ENCODE measurements around the gene PSAPL1. TPM values are rescaled to one million over a fixed set of nuclear protein-coding genes. Genes with fewer than 3 reads are reported as not detected.

The PSAPL1 gene
- polyA plus RNA-seq, 1 of the 3 experiments (the other 2 are of a cell fraction) = 0.03 TPM

DNA sequence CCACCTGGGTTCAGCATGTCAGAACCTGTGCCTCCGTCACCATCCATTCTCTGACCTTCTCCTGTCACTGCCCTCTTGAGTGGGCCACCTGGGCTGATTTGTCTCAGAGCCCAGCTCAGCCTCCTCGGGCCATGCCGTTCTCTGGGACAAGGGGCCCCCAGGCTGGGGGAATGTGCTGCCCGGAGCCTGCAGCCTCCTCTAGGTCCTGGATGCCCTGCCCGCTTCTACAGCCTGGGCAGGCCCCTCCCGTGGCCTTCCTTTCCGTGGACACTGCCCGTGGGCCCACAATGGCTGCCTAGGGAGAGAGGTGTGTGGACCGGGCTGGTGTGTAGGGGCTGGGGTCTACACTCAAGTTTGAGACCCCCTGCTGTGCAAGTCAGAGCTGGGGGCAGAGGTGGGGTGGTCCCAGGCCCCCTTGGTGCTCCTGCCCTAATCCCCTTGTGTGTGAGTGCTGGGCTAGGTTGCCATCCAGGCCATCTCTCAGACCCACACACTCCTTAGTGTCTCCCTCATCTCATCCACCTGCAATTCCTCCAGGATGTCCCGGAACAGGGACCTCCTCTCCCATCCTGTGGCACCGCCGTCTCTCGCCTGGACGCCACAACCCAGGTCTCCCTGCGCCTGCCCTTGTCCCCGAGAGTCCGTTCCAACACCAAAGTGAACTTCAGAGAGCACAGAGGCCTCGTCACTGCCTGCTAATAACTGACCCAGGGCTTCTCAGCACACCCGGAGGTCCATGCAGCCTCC lies 12.4 kb downstream of the PSAPL1 start:
- TF ChIP-seq JUND (IDR thresholded peaks at IDR 0.05) (no peak), EZH2phosphoT487 (IDR thresholded peaks at IDR 0.05; ENCODE audit: borderline replicate concordance, low read depth) (no peak), YY1 (IDR thresholded peaks at IDR 0.05; ENCODE audit: low read depth) (no peak), TCF12 (IDR thresholded peaks at IDR 0.05) (no peak), POLR2AphosphoS5 (IDR thresholded peaks at IDR 0.05; ENCODE audit: low read depth, low read length) (no peak)
- TF ChIP-seq, protein P1, sequence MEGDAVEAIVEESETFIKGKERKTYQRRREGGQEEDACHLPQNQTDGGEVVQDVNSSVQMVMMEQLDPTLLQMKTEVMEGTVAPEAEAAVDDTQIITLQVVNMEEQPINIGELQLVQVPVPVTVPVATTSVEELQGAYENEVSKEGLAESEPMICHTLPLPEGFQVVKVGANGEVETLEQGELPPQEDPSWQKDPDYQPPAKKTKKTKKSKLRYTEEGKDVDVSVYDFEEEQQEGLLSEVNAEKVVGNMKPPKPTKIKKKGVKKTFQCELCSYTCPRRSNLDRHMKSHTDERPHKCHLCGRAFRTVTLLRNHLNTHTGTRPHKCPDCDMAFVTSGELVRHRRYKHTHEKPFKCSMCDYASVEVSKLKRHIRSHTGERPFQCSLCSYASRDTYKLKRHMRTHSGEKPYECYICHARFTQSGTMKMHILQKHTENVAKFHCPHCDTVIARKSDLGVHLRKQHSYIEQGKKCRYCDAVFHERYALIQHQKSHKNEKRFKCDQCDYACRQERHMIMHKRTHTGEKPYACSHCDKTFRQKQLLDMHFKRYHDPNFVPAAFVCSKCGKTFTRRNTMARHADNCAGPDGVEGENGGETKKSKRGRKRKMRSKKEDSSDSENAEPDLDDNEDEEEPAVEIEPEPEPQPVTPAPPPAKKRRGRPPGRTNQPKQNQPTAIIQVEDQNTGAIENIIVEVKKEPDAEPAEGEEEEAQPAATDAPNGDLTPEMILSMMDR (IDR thresholded peaks at IDR 0.05) = no peak
- Histone ChIP-seq H3K9ac (no peak overlapping the region), H3K4me1 (ENCODE audit: control insufficient read depth in 1 of 2, insufficient read depth in 2 of 2, low read depth in 1 of 2, low read length in 1 of 2) (no peaks in the 10 kb centered on the region; a peak in 1 of 4 replicates), H3K36me3 (replicated peaks in 1 of 2; ENCODE audit: control insufficient read depth in 1 of 2, insufficient read depth in 2 of 2, low read length in 1 of 2) (no peaks in the 10 kb centered on the region), H3K9me3 (no peaks in the 10 kb centered on the region), H3F3A (replicated peaks; ENCODE audit: insufficient read depth) (no peaks in the 10 kb centered on the region), H3K9me2 (no peaks in the 10 kb centered on the region), H3K4me2 (no peak overlapping the region), H4K20me1 (ENCODE audit: insufficient read depth) (no peaks in the 10 kb centered on the region), H3K4me3 (ENCODE audit: low read depth in 2 of 2, low read length in 1 of 2) (no peak overlapping the region), H3K27ac (ENCODE audit: low read depth in 2 of 2, low read length in 1 of 2) (no peak overlapping the region), H3K79me2 (ENCODE audit: insufficient read depth) (no peaks in the 10 kb centered on the region), H2AFZ (ENCODE audit: low read depth) (no peak overlapping the region), H3K27me3 (ENCODE audit: insufficient read depth) (no peaks in the 10 kb centered on the region)
- ChIA-PET POLR2A (no interaction called here), CTCF (no interaction called here)
- DNase-seq = peak; percentile 19
- 79% methylated on average over 17 of the region's 19 CpGs for WGBS (ENCODE audit: low lambda C conversion rate)

GRCh38 chr4:7421356-7422150 lies 13.2 kb downstream of the PSAPL1 start:
- Histone ChIP-seq H3K4me1 (ENCODE audit: control insufficient read depth in 1 of 2, insufficient read depth in 2 of 2, low read depth in 1 of 2, low read length in 1 of 2) (no peaks in the 10 kb centered on the region; a peak in 1 of 4 replicates), H3K36me3 (replicated peaks in 1 of 2; ENCODE audit: control insufficient read depth in 1 of 2, insufficient read depth in 2 of 2, low read length in 1 of 2) (no peaks in the 10 kb centered on the region), H2AFZ (ENCODE audit: low read depth) (no peak overlapping the region), H3K79me2 (ENCODE audit: insufficient read depth) (no peaks in the 10 kb centered on the region), H3K9ac (no peak overlapping the region), H3K27me3 (ENCODE audit: insufficient read depth) (no peaks in the 10 kb centered on the region), H4K20me1 (ENCODE audit: insufficient read depth) (no peaks in the 10 kb centered on the region), H3K9me2 (no peaks in the 10 kb centered on the region), H3F3A (replicated peaks; ENCODE audit: insufficient read depth) (no peaks in the 10 kb centered on the region), H3K4me2 (no peak overlapping the region), H3K4me3 (ENCODE audit: low read depth in 2 of 2, low read length in 1 of 2) (no peak overlapping the region), H3K27ac (ENCODE audit: low read depth in 2 of 2, low read length in 1 of 2) (no peak overlapping the region), H3K9me3 (no peaks in the 10 kb centered on the region)
- 61% methylated on average over 17 of the region's 24 CpGs for WGBS (ENCODE audit: low lambda C conversion rate)
- no peak for TF ChIP-seq JUND (IDR thresholded peaks at IDR 0.05)
- no peak for TF ChIP-seq RCOR1 (IDR thresholded peaks at IDR 0.05; ENCODE audit: low read length)
- no peak for TF ChIP-seq IRF3 (IDR thresholded peaks at IDR 0.05; ENCODE audit: low read depth, low read length)
- no peak for TF ChIP-seq NFIC (IDR thresholded peaks at IDR 0.05; ENCODE audit: borderline replicate concordance)
- DNase-seq = peak; percentile 15
- CTCF ChIA-PET = interaction anchor here (1.7 kb wide), 1 partner anchor 26 kb away, joined by 4 read pairs; no protein-coding TSS in a partner anchor
- POLR2A ChIA-PET = no interaction called here
